ENCODE measurements around the gene TLR6.

Gene TLR6

DNA sequence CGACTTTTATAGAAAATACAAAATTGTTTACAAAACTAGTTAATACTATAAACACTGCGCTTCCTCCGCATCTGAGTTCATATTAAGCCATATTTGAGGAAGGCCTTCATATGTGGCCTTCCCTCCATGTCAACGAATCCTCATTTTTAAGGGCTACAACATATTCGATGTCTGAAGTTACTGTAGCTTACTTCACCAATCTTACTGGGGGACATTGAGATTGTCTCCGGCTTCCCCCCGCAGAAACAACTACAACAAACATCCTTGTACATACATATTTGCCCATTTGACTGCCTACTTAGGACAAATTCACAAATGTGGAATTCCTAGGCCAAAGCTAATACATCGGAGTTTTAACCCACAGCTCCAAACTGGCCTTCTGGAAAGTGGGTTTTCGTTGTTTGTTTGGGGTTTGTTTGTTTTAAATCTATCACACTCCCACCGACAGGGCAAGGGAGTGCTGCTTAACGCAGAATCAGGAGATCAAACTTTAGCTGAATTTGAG, 10.4 kb upstream of the TLR6 start:
- no peak for FAIRE-seq

GRCh38 chr4:38865445-38865844, 8.8 kb upstream of the TLR6 start:
- FAIRE-seq = no peak

DNA sequence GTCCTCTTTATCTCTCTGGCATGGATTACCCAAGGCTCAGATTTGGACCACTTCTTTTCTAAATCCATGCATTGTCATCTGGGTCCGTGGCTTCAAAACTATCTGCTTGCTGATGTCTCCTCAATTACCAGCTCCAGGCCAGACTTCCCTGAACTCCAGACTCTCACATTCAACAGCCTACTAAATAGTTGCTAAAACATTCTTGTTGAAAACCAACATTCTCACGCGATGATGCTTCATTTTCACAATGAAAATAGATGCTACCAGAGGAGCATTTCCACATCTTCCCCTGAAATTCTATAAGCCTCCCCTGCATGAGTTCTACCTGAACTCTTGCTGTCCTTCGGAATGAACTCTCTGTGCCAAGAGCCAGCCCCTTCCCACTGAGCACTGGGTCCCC, 5.2 kb upstream of the TLR6 start:
- no peak for FAIRE-seq

- no peak for FAIRE-seq
These were observed 4.3 kb upstream of the TLR6 start for GRCh38 chr4:38860788-38861424.

DNA sequence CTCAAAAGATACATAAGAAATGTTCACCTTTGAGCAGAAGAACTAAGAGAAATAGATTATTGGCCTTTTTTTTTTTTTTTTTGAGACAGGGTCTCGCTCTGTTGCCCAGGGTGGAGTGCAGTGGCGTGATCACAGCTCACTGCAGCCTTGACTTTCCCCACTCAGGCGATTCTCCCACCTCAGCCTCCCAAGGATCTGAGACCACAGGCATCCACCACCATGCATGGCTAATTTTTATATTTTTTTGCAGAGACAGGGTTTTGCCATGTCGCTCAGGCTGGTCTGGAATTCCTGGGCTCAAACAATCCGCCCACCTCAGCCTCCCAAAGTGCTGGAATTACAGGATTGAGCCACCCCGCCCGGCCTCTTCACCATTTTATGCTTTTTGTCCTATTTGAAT, 2.9 kb upstream of the TLR6 start:
- FAIRE-seq = no peak

DNA sequence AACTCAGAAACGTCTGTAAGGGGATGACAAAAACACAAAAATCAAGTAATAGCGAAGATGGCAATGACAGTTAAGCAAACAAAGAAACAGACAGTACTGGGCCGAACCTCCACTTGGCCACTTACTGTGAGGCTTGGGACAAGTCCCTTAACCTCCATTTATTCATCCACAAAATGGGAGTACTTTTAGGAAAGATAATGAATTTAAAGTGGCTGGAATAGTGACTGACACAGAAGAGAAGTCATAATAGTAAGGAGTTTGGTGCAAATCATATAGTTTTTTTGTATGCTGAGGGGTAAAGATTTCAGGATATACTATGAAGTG, 1.4 kb upstream of the TLR6 start:
- FAIRE-seq = no peak

DNA sequence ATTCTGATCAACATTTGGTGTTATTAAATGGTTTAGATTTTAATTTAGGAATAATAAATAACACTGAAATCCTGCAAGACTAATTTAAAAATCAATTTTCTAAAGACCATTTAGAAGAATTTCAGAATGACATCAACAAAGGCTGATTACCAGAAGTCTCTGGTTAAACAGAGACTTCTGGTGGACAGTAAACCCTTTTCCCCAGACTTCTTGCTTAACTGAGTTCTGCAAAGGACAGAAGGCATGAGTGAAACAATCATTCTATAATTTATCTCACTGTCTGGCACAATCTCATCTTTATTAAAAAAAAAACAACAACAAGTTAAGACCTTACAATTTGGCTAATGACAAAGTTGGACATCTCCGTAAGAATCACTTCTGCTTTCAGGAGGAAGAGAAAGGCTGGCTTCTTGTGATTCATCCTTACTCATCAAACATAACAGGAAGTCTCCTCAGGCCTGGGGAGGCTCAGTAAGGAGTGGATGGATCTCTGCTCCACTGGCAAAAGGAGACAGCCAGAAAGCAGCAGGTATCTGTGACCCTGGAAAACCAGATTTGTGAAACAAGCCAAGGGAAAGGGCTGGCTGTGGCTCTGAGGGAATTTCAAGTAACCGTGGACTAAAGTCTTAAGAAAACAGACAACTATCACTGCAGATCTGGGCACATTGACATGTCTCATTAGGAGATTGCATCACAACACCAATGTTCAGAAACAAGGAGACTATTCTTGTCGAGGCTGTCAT, 908 bp upstream of the TLR6 start:
- no peak for FAIRE-seq

- no peak for FAIRE-seq
These were observed 571 bp downstream of the TLR6 start for GRCh38 chr4:38856046-38856445.

DNA sequence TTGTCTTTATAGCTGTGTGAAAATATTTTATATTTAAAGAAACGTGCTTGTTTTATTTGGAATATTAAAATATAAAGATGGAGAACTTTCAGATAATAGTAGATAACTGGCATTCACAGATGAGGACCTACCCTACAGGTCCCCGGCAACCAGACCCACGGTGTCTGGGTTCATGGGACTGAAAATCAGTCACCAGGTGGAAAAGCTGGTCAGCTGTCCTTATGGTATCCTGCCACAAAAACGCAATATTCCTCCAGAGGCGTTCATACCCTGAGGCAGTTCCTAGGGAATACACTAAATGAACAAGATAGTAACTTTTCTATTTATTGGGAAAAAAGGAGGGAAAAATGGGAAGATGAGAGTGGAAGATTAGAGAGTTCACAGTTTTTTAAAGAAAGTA, 1.2 kb downstream of the TLR6 start:
- FAIRE-seq = no peak

DNA sequence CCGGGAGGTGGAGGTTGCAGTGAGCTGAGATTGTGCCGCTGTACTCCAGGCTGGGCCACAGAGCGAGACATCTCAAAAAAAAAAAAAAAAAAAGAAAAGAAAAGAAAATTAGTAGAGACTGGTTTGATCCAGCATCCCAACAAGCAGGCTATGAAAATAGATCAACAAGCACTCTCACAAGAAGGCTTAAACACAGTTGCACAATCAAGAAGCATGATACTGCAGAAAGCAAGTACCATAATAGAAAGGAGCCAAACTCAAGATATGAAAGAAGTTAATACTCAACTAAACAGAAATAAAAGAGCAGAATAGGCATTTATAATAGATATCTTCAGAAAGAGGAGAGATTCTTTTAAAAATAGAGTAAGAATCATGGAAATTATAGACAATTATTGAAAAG, 10.6 kb downstream of the TLR6 start:
- no peak for FAIRE-seq

DNA sequence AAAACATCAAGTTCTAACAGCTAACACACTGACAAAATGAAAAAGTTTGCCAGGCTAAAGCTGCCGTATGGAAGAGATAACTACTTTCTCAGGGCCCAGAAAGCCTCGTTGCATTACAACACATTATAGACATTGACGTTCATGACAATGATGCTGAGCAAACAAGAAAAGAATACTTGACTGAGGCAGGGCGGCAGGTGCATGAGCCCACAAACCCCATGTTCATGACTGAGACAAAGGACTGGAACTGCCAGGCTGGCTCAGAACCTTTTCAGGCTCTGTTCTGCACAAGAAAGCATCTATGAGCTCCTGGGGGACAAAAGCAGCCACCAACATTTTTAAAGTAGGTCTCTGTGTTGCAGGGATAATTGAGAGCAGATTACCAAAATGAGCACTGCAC, 13.6 kb downstream of the TLR6 start:
- FAIRE-seq = no peak

DNA sequence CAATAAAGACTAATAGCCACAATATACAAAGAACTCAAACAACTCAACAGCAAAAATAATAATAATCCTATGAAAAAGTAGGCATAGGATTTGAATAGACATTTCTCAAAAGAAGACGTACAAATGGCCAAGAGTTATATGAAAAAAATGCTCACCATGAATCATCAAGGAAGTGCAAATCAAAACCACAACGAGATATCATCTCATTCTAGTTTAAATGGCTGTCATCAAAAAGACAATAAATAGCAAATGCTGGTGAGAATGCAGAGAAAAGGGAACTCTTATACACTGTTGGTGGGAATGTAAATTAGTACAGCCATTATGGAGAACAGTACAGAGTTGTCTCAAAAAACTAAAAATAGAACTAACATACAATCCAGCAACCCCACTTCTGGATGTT, 18.8 kb downstream of the TLR6 start:
- no peak for FAIRE-seq

DNA sequence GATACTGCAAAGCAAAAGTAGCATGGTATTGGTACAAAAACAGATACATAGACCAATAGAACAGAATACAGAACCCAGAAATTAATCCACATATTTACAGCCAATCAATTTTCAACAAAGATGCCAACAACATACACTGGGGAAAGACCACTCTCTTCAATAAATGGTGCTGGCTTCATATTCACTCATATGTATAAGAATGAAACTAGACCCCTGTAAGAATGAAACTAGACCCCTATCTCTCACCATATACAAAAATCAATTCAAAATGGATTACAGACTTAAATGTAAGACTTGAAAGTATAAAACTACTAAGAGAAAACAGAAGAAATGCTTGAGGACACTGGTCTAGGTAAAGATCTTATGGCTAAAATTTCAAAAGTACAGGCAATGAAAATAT, 19.3 kb downstream of the TLR6 start:
- no peak for FAIRE-seq

GRCh38 chr4:38834570-38834969, 22.0 kb downstream of the TLR6 start:
- FAIRE-seq = no peak

DNA sequence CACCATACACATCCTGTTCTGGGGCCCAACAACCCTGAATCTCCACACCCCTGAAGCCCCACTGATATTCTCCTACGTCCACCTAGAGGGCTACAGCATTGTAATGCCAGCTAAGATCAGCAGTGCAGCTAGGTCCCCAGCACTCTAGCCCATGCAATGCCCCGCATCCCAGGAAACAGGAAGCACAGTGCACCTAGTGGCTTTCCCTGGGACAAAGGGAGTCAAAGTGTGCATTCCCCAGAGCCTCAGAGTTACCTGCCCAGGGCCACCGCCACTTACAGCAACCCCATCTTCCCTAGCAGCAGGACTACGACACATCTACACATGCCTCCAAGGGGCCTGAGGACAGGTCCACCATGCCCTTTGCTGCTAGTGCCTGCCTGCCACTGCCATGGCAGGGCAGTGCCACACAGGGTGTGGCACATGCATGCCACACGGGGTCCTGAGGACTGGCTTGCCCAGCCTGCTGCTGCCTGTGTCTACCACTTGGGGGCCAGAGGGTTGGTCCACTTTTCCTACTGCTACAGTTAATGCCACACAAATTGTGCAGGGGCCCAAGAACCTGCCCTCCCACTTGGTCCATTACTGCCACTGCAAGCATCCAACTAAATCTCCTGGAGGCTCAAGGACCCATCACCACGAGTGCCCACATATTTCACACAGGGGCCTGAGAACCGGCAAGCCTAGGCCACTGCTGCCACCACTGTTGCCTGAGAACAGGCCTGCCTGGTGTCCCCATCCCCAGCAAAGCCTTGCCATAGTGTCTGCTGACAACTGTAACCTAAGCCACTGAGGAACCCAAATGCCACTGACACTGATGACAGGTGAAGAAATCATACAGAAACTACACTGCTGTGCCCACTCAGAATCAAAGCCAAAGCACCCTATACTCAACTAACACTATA, 23.7 kb downstream of the TLR6 start:
- FAIRE-seq = no peak

GRCh38 chr4:38832206-38832605, 24.4 kb downstream of the TLR6 start:
- no peak for FAIRE-seq

- no peak for FAIRE-seq
These were observed 25.0 kb downstream of the TLR6 start for GRCh38 chr4:38831653-38832052.

GRCh38 chr4:38829237-38829636, 27.4 kb downstream of the TLR6 start:
- no peak for FAIRE-seq

- no peak for FAIRE-seq
These were observed 32.9 kb downstream of the TLR6 start for GRCh38 chr4:38823766-38824165.

- no peak for FAIRE-seq
These were observed 33.8 kb downstream of the TLR6 start for GRCh38 chr4:38822748-38823303.

GRCh38 chr4:38821739-38822138, 34.9 kb downstream of the TLR6 start:
- FAIRE-seq = no peak

DNA sequence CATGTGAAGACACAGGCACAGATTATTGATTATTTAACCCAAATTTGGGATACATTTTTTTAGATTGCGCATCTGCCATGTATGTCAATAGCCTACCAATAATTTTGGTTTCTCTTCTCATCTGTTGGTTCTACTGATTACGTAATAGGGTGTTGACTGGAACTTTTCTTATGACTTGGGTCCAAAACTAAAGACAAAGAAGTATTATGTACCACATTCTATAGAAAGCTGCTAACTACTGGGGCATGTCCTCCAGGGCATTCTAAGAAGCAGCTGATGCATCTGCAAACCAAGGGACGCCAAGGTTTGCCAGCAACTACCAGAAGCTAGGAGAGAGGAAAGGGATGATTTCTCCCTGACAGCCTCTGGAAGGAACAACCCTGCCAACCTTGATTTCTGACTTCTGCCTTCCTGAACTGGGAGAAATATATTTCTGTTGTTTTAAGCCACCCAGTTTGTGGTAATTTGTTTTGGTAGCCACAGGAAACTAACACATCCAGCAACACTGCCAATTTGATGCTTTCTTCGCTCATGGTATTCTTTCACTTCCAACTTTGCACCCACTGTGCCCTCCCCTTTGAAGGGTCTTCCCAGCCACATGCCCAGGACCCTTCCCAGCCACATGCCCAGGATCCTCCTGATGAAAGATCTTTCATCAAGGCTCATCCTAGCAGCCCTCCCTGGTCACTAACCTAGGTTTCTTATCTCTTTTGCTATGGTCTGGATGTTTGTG, 36.1 kb downstream of the TLR6 start:
- FAIRE-seq = no peak

- no peak for FAIRE-seq
These were observed 37.0 kb downstream of the TLR6 start for GRCh38 chr4:38819569-38819968.
